GM10248 (cell line): ENCODE data around the gene ATP2A1.
"Not testable (repeated sequence)": the region's sequence is repeated elsewhere in the genome, so short reads cannot be mapped to it uniquely, and the experiment has no call there.

ENCODE experiments used
- CTCF ChIA-PET: fragments of 300-600 bp; sonication (Branson Sonifier 250); formaldehyde crosslinking; extraction: SDS; loops from one replicate; lab custom pipeline; 2021; ENCODE audit warnings: antibody characterized with exemption; lab: Yijun Ruan, JAX
- POLR2A ChIA-PET: fragments of 350-650 bp; sonication (Branson Sonifier 250); formaldehyde crosslinking; extraction: SDS; loops from one replicate; lab custom pipeline; 2020; ENCODE audit warnings: antibody characterized with exemption; lab: Yijun Ruan, JAX
- DNase-seq: peaks from one replicate; pipeline ENCODE4 v3.0.0; 2012; ENCODE audit errors: extremely low spot score
- CTCF ChIP-seq: IDR thresholded peaks from 2 replicates; pipeline ENCODE4 v1.5.1; 2012; ENCODE audit warnings: mild to moderate bottlenecking, low read depth; ENCODE audit errors: extremely low read depth, missing control alignments, control extremely low read depth

ATP2A1 gene

GRCh38 chr16:28865001-28865688, 13.1 kb upstream of the ATP2A1 start:
- no peak for DNase-seq
- no peak for TF ChIP-seq CTCF
- POLR2A ChIA-PET, result interaction anchor here (0.5 to 0.6 kb wide), 2 partner anchors 9 to 18 kb away, joined by 3 to 5 read pairs; no protein-coding TSS in a partner anchor
- CTCF ChIA-PET, result interaction anchor here (1.0 to 5.1 kb wide), 8 partner anchors 8 to 80 kb away, joined by 3 to 48 read pairs (median 6); partner anchors contain the start of genes ATP2A1 and TUFM

- TF ChIP-seq CTCF, result no peak
- DNase-seq, result no peak
- POLR2A ChIA-PET, result interaction anchor here (0.5 to 0.6 kb wide), 2 partner anchors 10 to 19 kb away, joined by 3 to 5 read pairs; no protein-coding TSS in a partner anchor
- CTCF ChIA-PET, result interaction anchor here (1.0 to 5.1 kb wide), 7 partner anchors 8 to 79 kb away, joined by 4 to 48 read pairs (median 6); partner anchors contain the start of gene TUFM
These were observed 12.4 kb upstream of the ATP2A1 start for GRCh38 chr16:28865722-28866453.

- ChIA-PET POLR2A (no interaction called here), CTCF (interaction anchor here (1.1 to 1.8 kb wide), 4 partner anchors 7 to 78 kb away, joined by 5 to 6 read pairs (median 6); no protein-coding TSS in a partner anchor)
- no peak for DNase-seq
- no peak for TF ChIP-seq CTCF
These were observed 11.9 kb upstream of the ATP2A1 start for GRCh38 chr16:28866454-28866804.

GRCh38 chr16:28867241-28867640, 11.0 kb upstream of the ATP2A1 start:
- ChIA-PET POLR2A (no interaction called here), CTCF (interaction anchor here (1.8 kb wide), 1 partner anchor 78 kb away, joined by 6 read pairs; no protein-coding TSS in a partner anchor)
- no peak for TF ChIP-seq CTCF
- DNase-seq, result no peak

GRCh38 chr16:28867646-28868045, 10.6 kb upstream of the ATP2A1 start:
- POLR2A ChIA-PET, DNase-seq: not testable (repeated sequence)
- CTCF ChIA-PET, result interaction anchor here (1.8 kb wide), 1 partner anchor 77 kb away, joined by 6 read pairs; no protein-coding TSS in a partner anchor

- DNase-seq, result no peak
- CTCF ChIA-PET, result interaction anchor here (8.3 kb wide), 1 partner anchor 76 kb away, joined by 65 read pairs; no protein-coding TSS in a partner anchor
- POLR2A ChIA-PET, result no interaction called here
- TF ChIP-seq CTCF, result no peak
These were observed 9.1 kb upstream of the ATP2A1 start for GRCh38 chr16:28869201-28869600.
